Measurements from ENCODE around the gene FSTL1. TPM values are rescaled to one million over a fixed set of nuclear protein-coding genes. Genes with fewer than 3 reads are reported as not detected.
"Not testable (repeated sequence)": the region's sequence is repeated elsewhere in the genome, so short reads cannot be mapped to it uniquely, and the experiment has no call there.

Gene FSTL1
- total RNA-seq, 2 donors from 2014 or later = 0.39 to 3.0 TPM

- no peaks in the 10 kb centered on the region for H3K36me3 Mint-ChIP-seq
- no peak for DNase-seq (ENCODE audit: low spot score in 2 of 2)
- peak; percentile 43 to 48 for ATAC-seq
- peak overlapping the region; percentile 76 to 81 for H3K27ac Mint-ChIP-seq
- no peaks in the 10 kb centered on the region for H3K9me3 Mint-ChIP-seq
Observed at GRCh38 chr3:120416868-120417267, 33.9 kb downstream of the FSTL1 start.

DNA sequence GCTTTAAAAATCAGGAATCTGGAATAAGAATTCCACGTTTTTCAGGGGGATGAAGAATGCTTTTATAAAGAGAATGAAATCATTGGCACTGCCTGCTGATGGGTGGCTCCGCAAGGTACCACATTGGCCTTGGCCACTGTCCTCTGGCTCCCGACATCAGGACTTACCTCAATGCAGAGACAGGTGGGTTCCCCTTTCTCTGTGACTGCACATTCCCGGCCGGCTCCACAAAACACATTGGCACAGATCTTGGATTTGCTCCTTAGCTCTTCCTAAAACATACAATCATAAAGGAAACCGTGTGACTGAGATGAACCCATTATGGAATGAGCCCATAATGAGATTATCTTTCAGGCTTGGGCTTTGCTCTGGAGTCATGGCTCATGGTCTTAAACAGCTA lies 35.0 kb downstream of the FSTL1 start:
- Mint-ChIP-seq H3K36me3 (no peaks in the 10 kb centered on the region), H3K9me3 (no peaks in the 10 kb centered on the region), H3K27ac (peak overlapping the region in 1 of 2 donors; percentile 76)
- ATAC-seq (no peak), DNase-seq (ENCODE audit: low spot score in 2 of 2) (no peak)

GRCh38 chr3:120410541-120410940 lies 40.3 kb downstream of the FSTL1 start:
- H3K9me3 Mint-ChIP-seq = no peaks in the 10 kb centered on the region
- no peaks in the 10 kb centered on the region for H3K36me3 Mint-ChIP-seq
- no peak for DNase-seq (ENCODE audit: low spot score in 2 of 2)
- ATAC-seq = no peak
- H3K27ac Mint-ChIP-seq = no peak overlapping the region

DNA sequence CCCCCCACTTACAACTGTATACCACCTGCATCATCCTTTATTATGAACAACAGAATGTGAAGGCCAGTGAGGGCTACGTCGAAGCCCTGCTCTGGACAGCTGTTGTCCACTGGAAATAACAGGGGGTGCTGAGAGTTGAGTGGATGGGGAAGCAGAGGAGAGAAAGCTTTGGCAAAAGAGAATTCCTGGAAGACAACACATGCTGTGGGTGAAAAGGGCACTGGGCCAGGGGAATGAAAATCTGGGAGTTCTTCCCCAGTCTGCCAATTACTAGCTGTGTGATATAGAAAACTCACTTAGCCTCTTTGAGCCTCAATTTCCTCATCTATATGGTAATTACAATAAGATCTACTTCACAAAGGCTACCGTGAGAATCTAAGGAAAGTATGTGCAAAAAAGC lies 40.7 kb downstream of the FSTL1 start:
- Mint-ChIP-seq H3K9me3 (no peaks in the 10 kb centered on the region), H3K36me3 (no peaks in the 10 kb centered on the region), H3K27ac (no peak overlapping the region)
- no peak for ATAC-seq
- DNase-seq (ENCODE audit: low spot score in 2 of 2) = no peak

DNA sequence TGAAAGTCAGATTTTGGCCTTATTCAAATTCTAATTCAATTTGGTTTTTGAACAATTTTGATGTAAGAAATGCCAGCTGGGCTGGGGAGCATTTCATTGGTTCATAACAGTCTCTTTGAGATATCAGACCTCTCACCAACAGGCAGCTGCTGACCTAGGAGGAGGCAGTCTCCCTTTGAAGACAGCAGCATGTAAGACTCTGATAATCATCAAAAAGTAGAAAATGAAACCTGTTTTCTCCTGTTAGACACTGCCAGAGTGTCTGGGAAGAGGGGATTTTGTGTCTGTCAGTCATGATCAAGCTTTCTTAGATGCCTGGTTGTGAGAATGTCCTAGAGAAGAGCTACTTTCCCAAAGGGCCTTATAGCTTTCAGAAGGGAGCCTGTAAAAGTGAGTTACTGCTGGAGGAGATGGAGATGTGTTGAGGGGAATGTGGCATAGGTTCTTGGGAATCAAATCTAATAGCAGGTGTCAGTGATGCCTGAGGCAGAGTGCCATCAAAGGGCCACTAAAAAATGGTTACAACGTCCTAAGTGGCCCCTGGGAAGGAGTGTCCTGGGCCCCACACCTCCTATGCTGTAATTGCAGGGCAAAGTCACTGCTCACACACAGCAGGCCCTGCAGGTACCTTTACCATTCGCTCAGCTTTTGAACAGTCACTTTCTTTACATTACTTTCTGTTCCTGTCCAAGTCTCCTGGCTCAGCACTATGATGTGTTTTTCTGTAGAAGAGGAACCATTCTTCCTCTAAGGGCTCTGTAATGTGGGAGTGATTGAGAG lies 43.1 kb downstream of the FSTL1 start:
- DNase-seq (ENCODE audit: low spot score in 2 of 2) (no peak), ATAC-seq (no peak)
- Mint-ChIP-seq H3K27ac (no peak overlapping the region), H3K9me3 (no peaks in the 10 kb centered on the region), H3K36me3 (no peaks in the 10 kb centered on the region)

DNA sequence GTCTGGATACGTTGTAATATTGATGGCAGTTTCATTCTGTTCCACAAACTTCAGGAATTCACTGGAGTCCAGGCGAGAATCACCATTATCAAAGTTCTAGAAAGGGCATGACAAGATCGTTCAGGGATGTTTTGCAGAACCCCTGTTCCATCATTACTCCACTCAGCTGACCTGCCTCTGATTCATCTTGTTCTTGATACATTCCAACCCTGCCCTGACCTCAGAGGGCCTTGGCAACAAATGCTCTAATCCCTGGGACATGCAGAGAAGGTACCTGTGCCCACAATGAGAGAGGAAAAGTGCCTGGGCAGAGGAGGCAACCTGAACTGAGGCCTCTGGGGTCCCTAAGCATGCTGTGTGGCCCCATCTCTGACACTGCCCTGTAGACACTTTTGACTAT lies 45.9 kb downstream of the FSTL1 start:
- no peak for ATAC-seq
- Mint-ChIP-seq H3K27ac (no peak overlapping the region), H3K36me3 (no peaks in the 10 kb centered on the region), H3K9me3 (no peaks in the 10 kb centered on the region)
- DNase-seq (ENCODE audit: low spot score in 2 of 2) = no peak

- no peaks in the 10 kb centered on the region for H3K9me3 Mint-ChIP-seq
- ATAC-seq = no peak
- no peak overlapping the region for H3K27ac Mint-ChIP-seq
- DNase-seq (ENCODE audit: low spot score in 2 of 2) = no peak
- no peaks in the 10 kb centered on the region for H3K36me3 Mint-ChIP-seq
Observed at GRCh38 chr3:120402257-120402656, 48.5 kb downstream of the FSTL1 start.

- Mint-ChIP-seq H3K27ac (no peak overlapping the region), H3K9me3 (no peaks in the 10 kb centered on the region), H3K36me3 (no peaks in the 10 kb centered on the region)
- DNase-seq (ENCODE audit: low spot score in 2 of 2) (no peak), ATAC-seq (no peak)
Observed at GRCh38 chr3:120399372-120399771, 51.4 kb downstream of the FSTL1 start.

GRCh38 chr3:120396469-120396868 lies 54.3 kb downstream of the FSTL1 start:
- no peak overlapping the region for H3K27ac Mint-ChIP-seq
- DNase-seq (ENCODE audit: low spot score in 2 of 2) (no peak), ATAC-seq (no peak)
- H3K36me3 Mint-ChIP-seq = no peaks in the 10 kb centered on the region
- no peaks in the 10 kb centered on the region for H3K9me3 Mint-ChIP-seq

GRCh38 chr3:120394347-120394746 lies 56.4 kb downstream of the FSTL1 start:
- DNase-seq (ENCODE audit: low spot score in 2 of 2) = no peak
- ATAC-seq = no peak
- H3K9me3 Mint-ChIP-seq = no peaks in the 10 kb centered on the region
- H3K27ac Mint-ChIP-seq = no peak overlapping the region
- no peaks in the 10 kb centered on the region for H3K36me3 Mint-ChIP-seq

DNA sequence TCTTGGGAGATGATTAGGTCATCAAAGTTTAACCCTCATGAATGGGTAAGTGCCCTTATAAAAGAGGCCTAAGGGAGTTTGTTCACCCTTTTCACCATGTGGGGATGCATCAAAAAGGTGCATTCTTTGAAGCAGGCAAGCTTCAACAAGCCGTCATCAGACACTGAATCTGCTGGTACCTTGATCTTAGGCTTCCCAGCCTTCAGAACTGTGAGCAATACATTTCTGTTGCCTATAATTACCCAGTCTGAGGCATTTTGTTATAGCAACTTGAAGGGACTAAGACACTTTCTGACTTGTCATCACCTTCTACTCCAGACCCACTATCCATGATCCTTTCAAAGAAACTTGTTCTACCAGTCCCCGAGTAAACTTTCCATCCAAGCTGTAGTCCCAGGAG lies 57.0 kb downstream of the FSTL1 start:
- ATAC-seq = no peak

DNA sequence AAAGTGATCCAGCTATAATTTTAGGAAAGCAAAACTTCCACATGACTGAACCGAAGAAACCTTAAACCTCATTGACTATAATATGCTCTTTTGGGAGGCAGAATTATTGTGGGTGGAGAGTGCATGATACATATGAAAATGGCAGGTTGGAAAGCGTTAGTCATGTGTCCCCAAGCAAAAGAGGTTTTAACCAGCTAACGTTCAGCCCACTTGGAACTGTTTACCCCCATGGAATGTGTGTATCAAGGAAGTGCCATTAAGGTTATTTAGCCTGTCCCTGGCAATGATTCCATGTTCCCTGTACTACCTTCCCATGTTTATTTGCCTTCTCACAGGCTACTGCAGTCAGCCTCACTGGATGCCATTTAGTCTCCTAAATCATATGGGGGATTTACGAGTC lies 57.5 kb downstream of the FSTL1 start:
- Mint-ChIP-seq H3K36me3 (no peaks in the 10 kb centered on the region), H3K9me3 (no peaks in the 10 kb centered on the region), H3K27ac (no peak overlapping the region)
- ATAC-seq = no peak
- DNase-seq (ENCODE audit: low spot score in 2 of 2) = no peak

More for the DNA sequence above, 57.0 kb downstream of the FSTL1 start:
- H3K9me3 Mint-ChIP-seq = no peaks in the 10 kb centered on the region
- no peak overlapping the region for H3K27ac Mint-ChIP-seq
- H3K36me3 Mint-ChIP-seq = no peaks in the 10 kb centered on the region
- no peak for DNase-seq (ENCODE audit: low spot score in 2 of 2)

GRCh38 chr3:120382941-120383447 lies 67.8 kb downstream of the FSTL1 start:
- H3K27ac Mint-ChIP-seq = no peak overlapping the region
- DNase-seq (ENCODE audit: low spot score in 2 of 2) = no peak
- no peak for ATAC-seq
- no peaks in the 10 kb centered on the region for H3K36me3 Mint-ChIP-seq
- H3K9me3 Mint-ChIP-seq = no peaks in the 10 kb centered on the region

- no peaks in the 10 kb centered on the region for H3K36me3 Mint-ChIP-seq
- no peak for DNase-seq (ENCODE audit: low spot score in 2 of 2)
- ATAC-seq = no peak
- H3K9me3 Mint-ChIP-seq = no peaks in the 10 kb centered on the region
- H3K27ac Mint-ChIP-seq = no peak overlapping the region
Observed at GRCh38 chr3:120381503-120381902, 69.3 kb downstream of the FSTL1 start.

DNA sequence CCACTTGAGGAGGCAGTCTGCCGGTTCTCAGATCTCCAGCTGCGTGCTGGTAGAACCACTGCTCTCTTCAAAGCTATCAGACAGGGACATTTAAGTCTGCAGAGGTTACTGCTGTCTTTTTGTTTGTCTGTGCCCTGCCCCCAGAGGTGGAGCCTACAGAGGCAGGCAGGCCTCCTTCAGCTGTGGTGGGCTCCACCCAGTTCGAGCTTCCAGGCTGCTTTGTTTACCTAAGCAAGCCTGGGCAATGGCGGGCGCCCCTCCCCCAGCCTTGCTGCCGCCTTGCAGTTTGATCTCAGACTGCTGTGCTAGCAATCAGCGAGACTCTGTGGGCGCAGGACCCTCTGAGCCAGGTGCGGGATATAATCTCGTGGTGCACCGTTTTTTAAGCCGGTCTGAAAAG lies 72.8 kb downstream of the FSTL1 start:
- DNase-seq (ENCODE audit: low spot score in 2 of 2); ATAC-seq; H3K36me3 Mint-ChIP-seq; H3K9me3 Mint-ChIP-seq; H3K27ac Mint-ChIP-seq: not testable (repeated sequence)

GRCh38 chr3:120370463-120370862 lies 80.3 kb downstream of the FSTL1 start:
- ATAC-seq = peak in 1 of 2 donors; percentile 75
- DNase-seq (ENCODE audit: low spot score in 2 of 2) = no peak
- Mint-ChIP-seq H3K27ac (no peak overlapping the region), H3K36me3 (no peaks in the 10 kb centered on the region), H3K9me3 (no peaks in the 10 kb centered on the region)

GRCh38 chr3:120369037-120369467 lies 81.7 kb downstream of the FSTL1 start:
- no peaks in the 10 kb centered on the region for H3K9me3 Mint-ChIP-seq
- DNase-seq (ENCODE audit: low spot score in 2 of 2) (no peak), ATAC-seq (no peak)
- no peak overlapping the region for H3K27ac Mint-ChIP-seq
- no peaks in the 10 kb centered on the region for H3K36me3 Mint-ChIP-seq

- DNase-seq (ENCODE audit: low spot score in 2 of 2) = no peak
- Mint-ChIP-seq H3K36me3 (no peaks in the 10 kb centered on the region), H3K27ac (no peak overlapping the region), H3K9me3 (no peaks in the 10 kb centered on the region)
- peak in 1 of 2 donors; percentile 84 for ATAC-seq
Observed at GRCh38 chr3:120368172-120368571, 82.6 kb downstream of the FSTL1 start.

All from activated naive CD4-positive, alpha-beta T cell treated with anti-CD3 and anti-CD28 coated beads, Interleukin-2, amount 50 U/mL, for 72 hours (primary cell).